ENCODE data around the gene DHX40.

DHX40 gene

GRCh38 chr17:59607061-59607460 lies 41.7 kb downstream of the DHX40 start:
- DNase-seq (ENCODE audit: low spot score) = no peak
- TF ChIP-seq, protein P1, sequence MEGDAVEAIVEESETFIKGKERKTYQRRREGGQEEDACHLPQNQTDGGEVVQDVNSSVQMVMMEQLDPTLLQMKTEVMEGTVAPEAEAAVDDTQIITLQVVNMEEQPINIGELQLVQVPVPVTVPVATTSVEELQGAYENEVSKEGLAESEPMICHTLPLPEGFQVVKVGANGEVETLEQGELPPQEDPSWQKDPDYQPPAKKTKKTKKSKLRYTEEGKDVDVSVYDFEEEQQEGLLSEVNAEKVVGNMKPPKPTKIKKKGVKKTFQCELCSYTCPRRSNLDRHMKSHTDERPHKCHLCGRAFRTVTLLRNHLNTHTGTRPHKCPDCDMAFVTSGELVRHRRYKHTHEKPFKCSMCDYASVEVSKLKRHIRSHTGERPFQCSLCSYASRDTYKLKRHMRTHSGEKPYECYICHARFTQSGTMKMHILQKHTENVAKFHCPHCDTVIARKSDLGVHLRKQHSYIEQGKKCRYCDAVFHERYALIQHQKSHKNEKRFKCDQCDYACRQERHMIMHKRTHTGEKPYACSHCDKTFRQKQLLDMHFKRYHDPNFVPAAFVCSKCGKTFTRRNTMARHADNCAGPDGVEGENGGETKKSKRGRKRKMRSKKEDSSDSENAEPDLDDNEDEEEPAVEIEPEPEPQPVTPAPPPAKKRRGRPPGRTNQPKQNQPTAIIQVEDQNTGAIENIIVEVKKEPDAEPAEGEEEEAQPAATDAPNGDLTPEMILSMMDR (IDR thresholded peaks at IDR 0.05; ENCODE audit: borderline replicate concordance, control extremely low read depth, extremely low read depth, insufficient read depth, missing control alignments) = no peak
- in situ Hi-C loops (cut with MboI; ENCODE audit: low sequenced_read_pairs, unreplicated experiment) = no loop called here

- TF ChIP-seq, protein P1 (IDR thresholded peaks at IDR 0.05; ENCODE audit: borderline replicate concordance, control extremely low read depth, extremely low read depth, insufficient read depth, missing control alignments) = no peak
- in situ Hi-C loops (cut with MboI; ENCODE audit: low sequenced_read_pairs, unreplicated experiment) = no loop called here
- no peak for DNase-seq (ENCODE audit: low spot score)
Measured at GRCh38 chr17:59607817-59608403, 42.5 kb downstream of the DHX40 start.

GRCh38 chr17:59611503-59611902 lies 46.1 kb downstream of the DHX40 start:
- TF ChIP-seq, protein P1 (IDR thresholded peaks at IDR 0.05; ENCODE audit: borderline replicate concordance, control extremely low read depth, extremely low read depth, insufficient read depth, missing control alignments) = no peak
- in situ Hi-C loops (cut with MboI; ENCODE audit: low sequenced_read_pairs, unreplicated experiment) = no loop called here
- DNase-seq (ENCODE audit: low spot score) = no peak

DNA sequence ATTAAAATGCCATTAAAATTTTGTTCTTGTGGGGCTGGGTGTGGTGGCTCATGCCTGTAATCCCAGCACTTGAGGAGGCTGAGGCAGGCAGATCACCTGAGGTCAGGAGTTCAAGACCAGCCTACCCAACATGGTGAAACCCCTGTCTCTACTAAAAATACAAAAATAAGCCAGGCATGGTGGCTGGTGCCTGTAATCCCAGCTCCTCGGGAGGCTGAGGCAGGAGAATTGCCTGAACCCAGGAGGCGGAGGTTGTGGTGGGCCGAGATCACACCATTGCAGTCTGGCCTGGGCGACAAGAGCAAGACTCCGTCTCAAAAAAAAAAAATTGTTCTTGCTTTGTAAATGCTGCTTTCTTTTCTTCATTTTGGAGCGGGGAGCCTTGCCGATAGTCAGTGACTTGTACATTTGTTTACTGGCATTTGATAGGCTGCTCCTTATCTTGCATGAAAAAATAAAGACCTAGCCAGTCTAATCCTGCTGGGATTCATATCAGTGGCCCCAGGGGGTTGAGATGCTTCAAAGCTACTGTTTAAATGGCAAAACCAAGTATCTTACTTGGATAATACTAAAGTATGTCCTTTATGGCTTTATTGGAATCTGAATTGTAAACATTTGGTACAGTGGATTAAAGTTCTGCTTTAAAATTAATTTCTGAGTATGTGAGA lies 51.0 kb downstream of the DHX40 start:
- no peak for DNase-seq (ENCODE audit: low spot score)

GRCh38 chr17:59617156-59617732 lies 51.8 kb downstream of the DHX40 start:
- TF ChIP-seq, protein P1 (IDR thresholded peaks at IDR 0.05; ENCODE audit: borderline replicate concordance, control extremely low read depth, extremely low read depth, insufficient read depth, missing control alignments) = no peak
- in situ Hi-C loops (cut with MboI; ENCODE audit: low sequenced_read_pairs, unreplicated experiment) = no loop called here
- no peak for DNase-seq (ENCODE audit: low spot score)

More for the DNA sequence above, 51.0 kb downstream of the DHX40 start:
- TF ChIP-seq, protein P1 (IDR thresholded peaks at IDR 0.05; ENCODE audit: borderline replicate concordance, control extremely low read depth, extremely low read depth, insufficient read depth, missing control alignments) = no peak
- in situ Hi-C loops (cut with MboI; ENCODE audit: low sequenced_read_pairs, unreplicated experiment) = no loop called here

GRCh38 chr17:59619035-59619297 lies 53.6 kb downstream of the DHX40 start:
- DNase-seq (ENCODE audit: low spot score) = no peak
- TF ChIP-seq, protein P1 (IDR thresholded peaks at IDR 0.05; ENCODE audit: borderline replicate concordance, control extremely low read depth, extremely low read depth, insufficient read depth, missing control alignments) = no peak
- in situ Hi-C loops (cut with MboI; ENCODE audit: low sequenced_read_pairs, unreplicated experiment) = no loop called here
